SU-DHL-6 (cell line): Measurements from ENCODE around the gene ADCY3.

ENCODE experiments used
- EZH2phosphoT487 ChIP-seq: fragments of 200-600 bp; sonication (generic), shearing (Covaris generic); conservative IDR thresholded peaks from 2 replicates; pipeline ENCODE4 v1.6.1; 2018; ENCODE audit warnings: mild to moderate bottlenecking, antibody characterized with exemption, low read length, moderate library complexity, mixed read lengths
- TF ChIP-seq, protein P1 (sequence below): fragments of 200-600 bp; sonication (generic); IDR thresholded peaks from one replicate; pipeline ENCODE4 v1.5.1; 2017; ENCODE audit warnings: antibody characterized with exemption, mild to moderate bottlenecking, low read length, moderate library complexity; ENCODE audit not compliant: insufficient read depth, poor library complexity, severe bottlenecking

DNA sequence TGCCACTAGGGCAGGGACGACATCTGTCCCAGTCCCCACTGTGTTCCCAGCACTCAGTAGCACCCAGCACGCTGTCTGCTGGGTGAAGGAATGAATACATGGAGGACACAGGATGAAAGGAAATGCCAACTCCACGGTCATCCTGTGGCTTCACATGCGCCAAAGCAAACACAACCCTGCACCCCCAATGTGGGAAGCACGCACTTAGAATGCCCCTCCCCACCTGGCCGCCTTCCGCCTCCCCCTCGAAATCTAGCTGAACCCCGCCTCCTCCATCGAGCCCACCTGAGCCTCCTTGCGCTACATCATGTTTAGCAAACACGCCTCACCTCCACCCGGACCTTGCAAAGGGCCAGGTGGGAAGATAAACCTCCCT is 33.9 kb downstream of the ADCY3 start:
- TF ChIP-seq, protein P1, sequence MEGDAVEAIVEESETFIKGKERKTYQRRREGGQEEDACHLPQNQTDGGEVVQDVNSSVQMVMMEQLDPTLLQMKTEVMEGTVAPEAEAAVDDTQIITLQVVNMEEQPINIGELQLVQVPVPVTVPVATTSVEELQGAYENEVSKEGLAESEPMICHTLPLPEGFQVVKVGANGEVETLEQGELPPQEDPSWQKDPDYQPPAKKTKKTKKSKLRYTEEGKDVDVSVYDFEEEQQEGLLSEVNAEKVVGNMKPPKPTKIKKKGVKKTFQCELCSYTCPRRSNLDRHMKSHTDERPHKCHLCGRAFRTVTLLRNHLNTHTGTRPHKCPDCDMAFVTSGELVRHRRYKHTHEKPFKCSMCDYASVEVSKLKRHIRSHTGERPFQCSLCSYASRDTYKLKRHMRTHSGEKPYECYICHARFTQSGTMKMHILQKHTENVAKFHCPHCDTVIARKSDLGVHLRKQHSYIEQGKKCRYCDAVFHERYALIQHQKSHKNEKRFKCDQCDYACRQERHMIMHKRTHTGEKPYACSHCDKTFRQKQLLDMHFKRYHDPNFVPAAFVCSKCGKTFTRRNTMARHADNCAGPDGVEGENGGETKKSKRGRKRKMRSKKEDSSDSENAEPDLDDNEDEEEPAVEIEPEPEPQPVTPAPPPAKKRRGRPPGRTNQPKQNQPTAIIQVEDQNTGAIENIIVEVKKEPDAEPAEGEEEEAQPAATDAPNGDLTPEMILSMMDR = no peak
- TF ChIP-seq EZH2phosphoT487 = no peak
